ENCODE measurements around the gene GNB2. TPM values are rescaled to one million over a fixed set of nuclear protein-coding genes. Genes with fewer than 3 reads are reported as not detected.

GNB2 gene
- total and polyA plus RNA-seq, 2 of the 13 experiments (the other 11 are each of a cell fraction or from before 2014, with no cell fraction given), result 48.3 to 67.1 TPM

DNA sequence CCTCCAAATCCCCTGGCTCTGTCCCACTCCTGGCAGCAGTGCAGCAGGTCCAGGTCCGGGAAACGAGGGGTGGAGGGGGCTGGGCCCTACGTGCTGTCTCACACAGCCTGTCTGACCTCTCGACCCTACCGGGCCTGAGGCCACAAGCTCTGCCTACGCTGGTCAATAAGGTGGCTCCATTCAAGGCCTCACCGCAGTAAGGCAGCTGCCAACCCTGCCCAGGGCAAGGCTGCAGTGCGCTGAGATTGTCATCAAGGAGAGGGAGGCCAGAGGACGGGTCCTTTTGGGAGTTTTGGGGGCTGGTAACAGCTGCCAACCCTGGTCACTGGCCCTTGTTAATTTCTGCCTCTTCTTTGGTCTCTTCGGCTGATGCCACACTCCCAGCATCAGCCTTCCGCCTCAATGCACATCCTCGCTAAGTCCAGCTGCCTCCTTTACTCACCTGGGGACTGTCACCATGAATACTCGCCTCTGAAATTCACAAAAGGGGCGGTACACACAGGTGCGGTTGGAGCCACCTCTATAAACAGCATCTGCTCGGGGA, 50.3 kb downstream of the GNB2 start (continued):
- TF ChIP-seq PRDM15 (CRISPR knock-in tag; IDR thresholded peaks at IDR 0.05), result no peak
- TF ChIP-seq SALL2 (CRISPR knock-in tag; IDR thresholded peaks at IDR 0.05), result no peak
- no peak for TF ChIP-seq ZNF773 (CRISPR knock-in tag; IDR thresholded peaks at IDR 0.05; ENCODE audit: borderline replicate concordance)
- no peak for TF ChIP-seq RFX5 (IDR thresholded peaks at IDR 0.05; ENCODE audit: low read depth, low read length)
- TF ChIP-seq TRIM24 (CRISPR knock-in tag; IDR thresholded peaks at IDR 0.05), result no peak
- peak; percentile 42; the same call in 1 of the 2 replicates for TF ChIP-seq TARDBP (CRISPR knock-in tag; IDR thresholded peaks at IDR 0.05)
- TF ChIP-seq CENPX (CRISPR knock-in tag; IDR thresholded peaks at IDR 0.05), result no peak
- TF ChIP-seq ZNF552 (CRISPR knock-in tag; IDR thresholded peaks at IDR 0.05; ENCODE audit: borderline replicate concordance), result no peak
- TF ChIP-seq NFIB (CRISPR knock-in tag; IDR thresholded peaks at IDR 0.05; ENCODE audit: borderline replicate concordance), result no peak
- no peak for TF ChIP-seq GABPB1 (CRISPR knock-in tag; IDR thresholded peaks at IDR 0.05)
- TF ChIP-seq SRY (CRISPR knock-in tag; IDR thresholded peaks at IDR 0.05), result no peak
- TF ChIP-seq PHB2 (IDR thresholded peaks at IDR 0.05; ENCODE audit: partially characterized antibody), result no peak
- peak; percentile 28; the same call in 1 of the 2 replicates for TF ChIP-seq CTCF (CRISPR knock-in tag; IDR thresholded peaks at IDR 0.05)
- TF ChIP-seq SNRNP70 (IDR thresholded peaks at IDR 0.05; ENCODE audit: low read depth, low read length), result no peak
- TF ChIP-seq CEBPZ (IDR thresholded peaks at IDR 0.05; ENCODE audit: low read length), result no peak
- TF ChIP-seq HDAC6 (IDR thresholded peaks at IDR 0.05; ENCODE audit: low read depth, low read length), result no peak
- peak; percentile 30; the same call in 1 of the 2 replicates for TF ChIP-seq ZNF563 (CRISPR knock-in tag; IDR thresholded peaks at IDR 0.05)
- TF ChIP-seq MED13 (CRISPR knock-in tag; IDR thresholded peaks at IDR 0.05), result no peak
- TF ChIP-seq MLLT10 (CRISPR knock-in tag; IDR thresholded peaks at IDR 0.05), result no peak
- TF ChIP-seq IKZF4 (CRISPR knock-in tag; IDR thresholded peaks at IDR 0.05; ENCODE audit: borderline replicate concordance, low read depth, not compliant biosample characterization), result peak; percentile 78
- TF ChIP-seq ATF5 (CRISPR knock-in tag; IDR thresholded peaks at IDR 0.05; ENCODE audit: low read depth), result no peak
- no peak for TF ChIP-seq MAFG (CRISPR knock-in tag; IDR thresholded peaks at IDR 0.05)
